Measurements from ENCODE around the gene RCC2.

RCC2 gene

DNA sequence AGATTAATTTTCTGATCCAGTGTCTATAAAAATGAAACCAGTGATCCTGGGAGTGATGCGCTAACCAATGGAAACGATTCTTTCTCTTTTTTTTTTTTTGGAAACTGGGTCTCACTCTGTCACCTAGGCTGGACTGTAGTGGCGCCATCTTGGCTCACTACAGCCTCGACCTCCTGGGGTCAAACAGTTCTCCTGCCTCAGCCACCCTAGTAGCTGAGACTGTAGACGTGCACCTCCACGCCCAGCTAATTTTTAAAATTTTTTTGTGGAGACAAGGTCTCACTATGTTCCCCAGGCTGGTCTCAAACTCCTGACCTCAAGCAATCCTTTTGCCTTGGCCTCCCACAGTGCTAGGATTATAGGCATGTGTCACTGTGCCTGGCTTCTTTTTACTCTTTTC lies 3.4 kb upstream of the RCC2 start:
- DNase-seq (ENCODE audit: low read depth), result no peak

GRCh38 chr1:17441993-17442357 lies 2.5 kb upstream of the RCC2 start:
- DNase-seq (ENCODE audit: low read depth), result no peak

DNA sequence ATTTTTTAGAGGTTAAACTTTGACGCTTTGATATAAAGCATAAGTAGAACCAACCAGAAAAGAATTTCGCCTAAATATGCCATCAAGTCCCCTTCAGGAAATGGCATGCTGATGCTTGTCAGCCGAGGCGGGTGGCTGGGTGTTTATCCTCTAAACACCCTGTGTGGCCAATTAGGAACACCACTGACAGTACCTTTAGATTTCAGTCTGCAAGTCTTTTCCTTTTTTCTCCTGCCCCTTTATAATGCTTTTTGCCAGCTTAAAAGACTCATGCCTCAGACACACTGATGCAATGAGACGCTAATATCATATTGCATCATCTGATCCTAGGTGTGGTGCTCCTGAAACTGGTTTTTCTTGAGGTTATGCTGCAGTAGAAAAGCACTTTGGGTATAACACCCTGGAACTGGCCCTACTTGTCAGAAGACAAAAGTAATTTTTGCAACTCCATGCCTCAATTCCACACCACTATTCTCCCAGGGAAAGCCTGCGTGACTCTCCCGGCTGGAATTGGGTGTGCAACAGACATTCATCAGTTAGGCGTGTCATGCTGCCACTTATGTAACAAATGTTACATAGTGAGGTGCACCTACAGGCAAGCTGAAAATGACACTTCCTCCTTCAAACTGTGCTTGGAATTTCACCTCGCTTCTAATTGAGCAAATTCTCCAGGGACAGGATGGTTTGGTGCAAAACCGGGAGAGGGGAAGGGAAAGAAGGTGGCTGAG lies 2.0 kb upstream of the RCC2 start:
- peak; percentile 36 for DNase-seq (ENCODE audit: low read depth)

DNA sequence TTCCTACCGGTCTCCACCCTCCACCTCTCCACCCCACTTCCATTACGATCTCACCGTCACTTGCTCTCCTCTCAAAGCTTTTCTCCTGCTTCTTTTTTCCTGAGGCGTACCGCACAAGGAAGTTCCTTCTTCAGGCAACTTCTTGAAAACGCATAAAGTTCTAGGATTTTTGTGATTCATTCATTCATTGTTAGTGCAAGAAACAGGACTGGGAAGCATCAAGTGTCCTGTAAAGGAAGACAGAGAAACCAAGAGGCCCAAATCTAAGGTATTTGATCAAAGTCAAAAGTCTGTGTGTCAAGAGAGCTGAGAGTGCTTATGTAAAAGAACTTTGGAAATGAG lies 1.3 kb upstream of the RCC2 start:
- no peak for DNase-seq (ENCODE audit: low read depth)

DNA sequence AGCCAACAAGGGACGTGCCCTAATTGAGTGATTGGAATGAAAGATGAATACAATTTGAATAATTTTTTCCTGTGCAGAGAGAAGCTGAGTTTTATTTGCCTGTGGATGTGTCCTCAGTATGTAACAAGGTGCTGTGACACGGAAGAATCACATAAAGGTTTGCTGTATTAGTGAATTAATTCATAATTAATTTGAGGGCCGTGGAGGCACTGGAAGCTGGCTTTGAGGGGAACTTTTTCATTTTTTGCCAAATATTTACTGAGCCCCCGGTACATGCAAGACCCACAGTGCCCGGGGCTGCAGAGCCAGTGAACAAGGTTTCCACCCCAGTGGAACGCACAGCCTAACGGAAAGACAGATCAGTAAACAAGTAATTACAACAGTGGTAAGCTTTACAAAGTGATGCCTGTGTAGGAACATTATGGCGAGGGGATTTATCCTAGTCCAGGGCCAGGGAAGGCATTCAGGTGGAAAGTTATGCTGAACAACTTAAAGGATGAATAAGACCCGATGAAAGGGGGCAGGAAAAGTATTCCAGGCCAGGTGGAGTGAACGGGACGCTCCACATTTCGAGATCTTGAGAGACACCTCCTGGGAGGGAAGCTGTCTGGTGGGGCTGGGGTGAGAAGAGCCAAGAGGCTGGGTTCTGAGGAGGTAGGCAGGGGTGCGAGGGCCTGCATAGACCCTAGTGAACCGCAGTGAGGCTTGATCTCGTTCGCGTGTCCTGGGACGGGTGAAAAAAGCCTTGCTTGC lies 773 bp upstream of the RCC2 start:
- no peak for DNase-seq (ENCODE audit: low read depth)

DNA sequence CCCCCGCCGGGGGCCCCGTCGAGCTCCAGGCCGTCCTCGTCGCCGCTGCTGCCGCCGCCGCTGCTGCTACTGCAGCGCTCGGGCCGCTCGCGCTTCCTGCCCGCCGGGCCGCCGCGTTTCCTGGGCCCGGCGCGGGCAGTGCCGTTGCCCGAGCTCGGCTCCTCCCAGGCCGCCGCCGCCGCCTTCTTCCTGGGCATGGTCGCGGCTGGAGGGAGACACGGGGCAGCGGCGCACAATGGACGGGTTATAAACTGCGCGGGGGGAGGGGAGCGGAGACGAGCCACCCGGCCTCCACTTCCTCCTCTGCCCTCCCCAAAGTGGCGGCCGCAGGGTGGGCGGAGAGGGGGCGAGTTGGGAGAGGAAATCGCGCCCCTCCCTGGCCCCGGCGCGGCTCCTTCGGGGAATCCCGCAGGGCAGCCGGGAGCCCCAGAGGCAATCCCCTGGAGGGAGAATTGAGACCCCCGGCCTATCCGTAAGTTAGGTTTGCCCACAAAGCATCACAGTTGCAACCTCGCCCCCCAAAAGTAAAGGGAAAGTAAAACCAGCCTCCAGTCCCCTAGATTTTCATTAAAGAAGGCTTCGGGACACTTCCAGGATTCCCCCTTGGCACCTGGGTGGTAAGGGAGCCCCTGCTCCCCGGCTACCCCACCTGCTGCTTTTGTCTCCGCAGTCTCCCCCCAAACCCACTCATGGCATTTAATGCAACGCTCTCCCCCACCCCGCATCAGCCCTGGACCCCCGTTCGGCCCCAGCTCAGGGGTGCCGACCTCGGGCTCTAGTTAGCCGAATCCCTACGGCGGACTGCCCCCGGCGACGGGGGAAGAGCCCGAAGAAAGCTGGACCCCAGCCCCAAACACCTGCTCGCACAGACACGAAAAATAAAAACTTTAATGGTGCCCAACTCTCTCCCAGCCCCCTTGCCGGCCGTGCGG lies 893 bp downstream of the RCC2 start:
- DNase-seq (ENCODE audit: low read depth), result no peak

GRCh38 chr1:17437580-17438317 lies 1.7 kb downstream of the RCC2 start:
- DNase-seq (ENCODE audit: low read depth), result no peak

- no peak for DNase-seq (ENCODE audit: low read depth)
Observed at GRCh38 chr1:17437260-17437579, 2.3 kb downstream of the RCC2 start.

GRCh38 chr1:17436380-17437174 lies 2.9 kb downstream of the RCC2 start:
- DNase-seq (ENCODE audit: low read depth), result no peak

DNA sequence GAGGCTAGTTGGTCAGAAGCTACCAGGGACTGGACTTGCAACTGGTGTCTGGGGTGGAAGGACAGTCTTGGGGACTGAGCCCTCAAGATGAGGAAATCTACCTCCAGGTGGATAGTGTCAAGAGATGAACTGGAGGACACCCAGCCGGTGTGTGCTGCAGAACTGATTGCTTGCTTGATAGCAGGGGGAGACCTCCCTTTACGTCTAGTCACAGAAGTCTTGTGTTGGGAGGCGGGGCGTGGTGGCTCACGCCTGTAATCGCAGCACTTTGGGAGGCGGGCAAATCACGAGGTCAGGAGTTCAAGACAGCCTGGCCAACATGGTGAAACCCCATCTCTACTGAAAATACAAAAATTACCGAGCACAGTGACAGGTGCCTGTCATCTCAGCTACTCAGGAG lies 4.9 kb downstream of the RCC2 start:
- no peak for DNase-seq (ENCODE audit: low read depth)

GRCh38 chr1:17434016-17434415 lies 5.5 kb downstream of the RCC2 start:
- no peak for DNase-seq (ENCODE audit: low read depth)

DNA sequence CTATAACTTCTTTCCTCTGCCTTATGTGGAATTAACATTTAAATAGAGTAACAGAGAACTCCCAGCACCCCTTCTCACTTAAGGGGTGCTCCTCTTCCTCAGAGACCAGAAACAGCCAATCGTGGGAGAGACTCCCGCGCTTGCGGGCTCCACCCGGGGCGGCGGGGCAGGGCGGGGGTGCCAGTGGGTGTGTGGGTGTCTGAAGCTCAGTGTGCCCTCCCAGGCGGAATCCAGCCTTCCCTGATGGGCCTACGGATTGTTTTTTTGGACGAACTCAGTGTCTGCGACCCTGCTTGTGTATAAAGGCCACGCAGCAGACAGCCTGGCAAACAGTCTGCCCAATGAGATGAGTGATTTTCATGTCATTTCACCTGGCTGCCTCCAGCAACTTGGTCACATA lies 6.2 kb downstream of the RCC2 start:
- no peak for DNase-seq (ENCODE audit: low read depth)

DNA sequence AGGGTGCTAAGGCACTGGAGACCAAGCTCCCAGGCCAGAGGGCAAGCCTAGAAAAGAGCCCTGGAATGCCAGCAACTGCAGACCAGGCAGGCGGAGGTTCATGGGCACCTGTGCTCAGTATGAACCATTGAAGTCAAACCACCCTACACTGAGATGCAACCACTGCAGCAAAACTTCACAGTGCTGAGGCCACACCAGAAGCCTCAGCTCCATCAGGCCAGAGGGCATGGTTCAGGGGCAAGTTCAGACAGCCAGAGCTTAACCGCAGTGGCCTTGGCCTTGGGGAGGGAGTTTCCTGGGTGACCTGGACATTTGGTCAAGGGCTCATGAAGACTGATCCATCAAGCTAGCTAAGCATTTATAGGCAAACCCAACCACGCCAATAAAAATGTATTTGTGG lies 7.1 kb downstream of the RCC2 start:
- DNase-seq (ENCODE audit: low read depth), result no peak

DNA sequence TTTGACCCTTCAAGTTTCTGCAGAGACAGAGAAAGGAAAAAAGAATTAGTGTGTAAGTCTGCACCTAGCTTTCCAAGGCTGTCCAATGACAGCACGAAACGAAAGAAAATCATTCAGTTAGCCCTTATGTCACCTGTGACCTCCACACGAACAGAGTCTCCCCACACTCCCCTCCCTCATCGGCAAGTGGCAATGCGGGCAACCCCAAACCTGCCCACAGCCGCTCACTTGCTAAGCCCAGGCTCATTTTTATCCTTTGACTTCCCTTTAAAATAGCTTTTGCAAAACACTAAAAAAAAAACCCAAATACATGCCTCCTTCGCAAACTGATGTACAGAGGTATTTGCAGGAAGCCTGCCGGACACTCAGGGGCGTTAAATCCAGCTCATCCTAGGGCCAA lies 10.3 kb downstream of the RCC2 start:
- no peak for DNase-seq (ENCODE audit: low read depth)

GRCh38 chr1:17427696-17428660 lies 11.5 kb downstream of the RCC2 start:
- no peak for DNase-seq (ENCODE audit: low read depth)

GRCh38 chr1:17425806-17426600 lies 13.5 kb downstream of the RCC2 start:
- DNase-seq (ENCODE audit: low read depth), result no peak

- DNase-seq (ENCODE audit: low read depth), result no peak
Observed at GRCh38 chr1:17423781-17424245, 15.7 kb downstream of the RCC2 start.

- no peak for DNase-seq (ENCODE audit: low read depth)
Observed at GRCh38 chr1:17422461-17422860, 17.0 kb downstream of the RCC2 start.

GRCh38 chr1:17420391-17420918 lies 19.0 kb downstream of the RCC2 start:
- no peak for DNase-seq (ENCODE audit: low read depth)

Measured in HS-27A (cell line).